ENCODE measurements around the gene SLC7A10. TPM values are rescaled to one million over a fixed set of nuclear protein-coding genes. Genes with fewer than 3 reads are reported as not detected.

SLC7A10 gene
- polyA plus RNA-seq, 1 donor from 2014 or later = not detected

GRCh38 chr19:33239223-33239975 lies 13.7 kb upstream of the SLC7A10 start:
- no peak overlapping the region for H3K9ac ChIP-seq (ENCODE audit: low read length)
- no peaks in the 10 kb centered on the region for H3K79me2 ChIP-seq (replicated peaks; ENCODE audit: insufficient read depth, low read length)
- H3K36me3 ChIP-seq (ENCODE audit: insufficient read depth, low read length) = no peaks in the 10 kb centered on the region
- H3K4me3 ChIP-seq (ENCODE audit: low read length) = no peak overlapping the region
- no peaks in the 10 kb centered on the region for H4K20me1 ChIP-seq (ENCODE audit: insufficient read depth)
- H3K9me3 ChIP-seq (ENCODE audit: low read length) = no peaks in the 10 kb centered on the region
- H3K27me3 ChIP-seq (ENCODE audit: insufficient read depth, low read depth, low read length) = no peaks in the 10 kb centered on the region
- no peak overlapping the region for H2AFZ ChIP-seq (ENCODE audit: low read depth, low read length)
- no peaks in the 10 kb centered on the region for H3F3A ChIP-seq (ENCODE audit: insufficient read depth, low read length, poor library complexity, severe bottlenecking)
- H3K4me2 ChIP-seq (ENCODE audit: low read length) = no peak overlapping the region
- H3K27ac ChIP-seq (ENCODE audit: low read length) = no peak overlapping the region
- TF ChIP-seq EZH2 (IDR thresholded peaks at IDR 0.05; ENCODE audit: borderline replicate concordance, insufficient read depth, low read length, poor library complexity, severe bottlenecking) (no peak), EP300 (conservative IDR thresholded peaks at IDR 0.05; ENCODE audit: poor library complexity, severe bottlenecking) (no peak), TAF1 (IDR thresholded peaks at IDR 0.05; ENCODE audit: low read depth) (no peak), MXI1 (conservative IDR thresholded peaks at IDR 0.05; ENCODE audit: poor library complexity, severe bottlenecking) (no peak), SMC3 (conservative IDR thresholded peaks at IDR 0.05; ENCODE audit: poor library complexity) (no peak), REST (IDR thresholded peaks at IDR 0.05; ENCODE audit: borderline replicate concordance) (no peak), RAD21 (conservative IDR thresholded peaks at IDR 0.05) (no peak), CTCF (IDR thresholded peaks at IDR 0.05; ENCODE audit: poor library complexity, severe bottlenecking) (no peak), POLR2AphosphoS5 (IDR thresholded peaks at IDR 0.05) (no peak)
- no peaks in the 10 kb centered on the region for H3K9me2 ChIP-seq (ENCODE audit: insufficient read depth, low read length)

GRCh38 chr19:33238481-33239149 lies 13.0 kb upstream of the SLC7A10 start:
- H3K4me2 ChIP-seq (ENCODE audit: low read length) = no peak overlapping the region
- no peaks in the 10 kb centered on the region for H3K9me2 ChIP-seq (ENCODE audit: insufficient read depth, low read length)
- H3K36me3 ChIP-seq (ENCODE audit: insufficient read depth, low read length) = no peaks in the 10 kb centered on the region
- no peaks in the 10 kb centered on the region for H3K79me2 ChIP-seq (replicated peaks; ENCODE audit: insufficient read depth, low read length)
- TF ChIP-seq MXI1 (conservative IDR thresholded peaks at IDR 0.05; ENCODE audit: poor library complexity, severe bottlenecking) (no peak), TAF1 (IDR thresholded peaks at IDR 0.05; ENCODE audit: low read depth) (no peak), RAD21 (conservative IDR thresholded peaks at IDR 0.05) (no peak), REST (IDR thresholded peaks at IDR 0.05; ENCODE audit: borderline replicate concordance) (no peak), CTCF (IDR thresholded peaks at IDR 0.05; ENCODE audit: poor library complexity, severe bottlenecking) (no peak), EP300 (conservative IDR thresholded peaks at IDR 0.05; ENCODE audit: poor library complexity, severe bottlenecking) (no peak), POLR2AphosphoS5 (IDR thresholded peaks at IDR 0.05) (no peak), SMC3 (conservative IDR thresholded peaks at IDR 0.05; ENCODE audit: poor library complexity) (no peak), EZH2 (IDR thresholded peaks at IDR 0.05; ENCODE audit: borderline replicate concordance, insufficient read depth, low read length, poor library complexity, severe bottlenecking) (no peak)
- no peak overlapping the region for H3K9ac ChIP-seq (ENCODE audit: low read length)
- no peaks in the 10 kb centered on the region for H3K9me3 ChIP-seq (ENCODE audit: low read length)
- H3K27ac ChIP-seq (ENCODE audit: low read length) = no peak overlapping the region
- no peaks in the 10 kb centered on the region for H3K27me3 ChIP-seq (ENCODE audit: insufficient read depth, low read depth, low read length)
- no peak overlapping the region for H2AFZ ChIP-seq (ENCODE audit: low read depth, low read length)
- H3F3A ChIP-seq (ENCODE audit: insufficient read depth, low read length, poor library complexity, severe bottlenecking) = no peaks in the 10 kb centered on the region
- H4K20me1 ChIP-seq (ENCODE audit: insufficient read depth) = no peaks in the 10 kb centered on the region
- H3K4me3 ChIP-seq (ENCODE audit: low read length) = no peak overlapping the region

Data from neural cell (in vitro differentiated cells).